ENCODE data around the gene AKT1. TPM values are rescaled to one million over a fixed set of nuclear protein-coding genes. Genes with fewer than 3 reads are reported as not detected.
A peak's percentile ranks its signal among the peaks of the same experiment; 100 is the strongest.

The AKT1 gene
- total and polyA plus RNA-seq, 2 of the 13 experiments (the other 11 are each of a cell fraction or from before 2014, with no cell fraction given): 96.2 to 116 TPM

DNA sequence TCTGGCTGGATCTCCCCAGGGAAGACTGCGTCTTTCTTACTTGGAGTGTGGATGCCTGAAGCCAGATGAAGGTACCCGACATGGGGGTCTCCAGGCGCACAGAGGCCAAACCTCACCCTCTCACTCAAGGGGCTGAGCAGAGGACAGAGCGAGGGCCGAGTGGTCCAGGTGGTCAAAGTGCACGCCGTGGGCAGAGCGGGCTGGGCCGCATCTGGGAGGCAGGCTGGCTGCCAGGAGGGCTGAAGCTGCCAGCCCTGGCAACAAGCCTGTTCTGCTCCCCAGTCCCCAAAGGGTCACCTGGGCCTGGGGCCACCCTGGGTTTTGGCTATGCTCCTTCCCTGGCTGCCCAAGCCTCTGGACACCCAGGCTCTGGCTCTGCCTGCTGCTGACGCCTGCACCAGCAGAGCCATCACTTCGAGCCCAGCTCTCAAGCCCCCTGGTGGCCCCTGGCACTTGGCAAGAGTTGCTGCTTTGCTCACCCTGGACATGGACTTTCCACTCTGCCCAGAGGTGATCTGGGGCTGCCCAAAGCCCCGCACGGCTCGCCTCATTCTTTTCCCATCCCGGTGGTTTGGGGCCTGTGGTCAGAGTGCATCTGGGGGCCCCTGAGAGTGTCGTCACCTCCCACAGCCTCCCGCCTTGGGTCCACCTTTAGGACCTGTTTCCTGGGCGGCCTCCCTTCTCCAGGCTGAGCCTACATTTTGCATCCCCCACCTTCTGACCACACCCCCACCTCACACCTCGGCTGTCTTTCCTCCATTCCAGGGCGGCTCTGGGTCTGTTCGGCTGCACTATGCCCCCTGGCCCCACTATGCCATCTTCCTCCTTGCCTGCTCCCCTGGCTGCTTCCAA lies 68.7 kb downstream of the AKT1 start (continued):
- TF ChIP-seq, protein P1, sequence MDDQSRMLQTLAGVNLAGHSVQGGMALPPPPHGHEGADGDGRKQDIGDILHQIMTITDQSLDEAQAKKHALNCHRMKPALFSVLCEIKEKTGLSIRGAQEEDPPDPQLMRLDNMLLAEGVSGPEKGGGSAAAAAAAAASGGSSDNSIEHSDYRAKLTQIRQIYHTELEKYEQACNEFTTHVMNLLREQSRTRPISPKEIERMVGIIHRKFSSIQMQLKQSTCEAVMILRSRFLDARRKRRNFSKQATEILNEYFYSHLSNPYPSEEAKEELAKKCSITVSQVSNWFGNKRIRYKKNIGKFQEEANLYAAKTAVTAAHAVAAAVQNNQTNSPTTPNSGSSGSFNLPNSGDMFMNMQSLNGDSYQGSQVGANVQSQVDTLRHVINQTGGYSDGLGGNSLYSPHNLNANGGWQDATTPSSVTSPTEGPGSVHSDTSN (CRISPR knock-in tag; IDR thresholded peaks at IDR 0.05; ENCODE audit: borderline replicate concordance): no peak
- 0 out of 2 replicates have a peak, but pooled peaks have one; percentile 32 for TF ChIP-seq HDAC2 (CRISPR knock-in tag; IDR thresholded peaks at IDR 0.05)
- TF ChIP-seq ZNF251 (CRISPR knock-in tag; IDR thresholded peaks at IDR 0.05): no peak
- no peak for TF ChIP-seq FOSL1 (CRISPR knock-in tag; IDR thresholded peaks at IDR 0.05; ENCODE audit: borderline replicate concordance)
- 0 out of 2 replicates have a peak, but pooled peaks have one; percentile 30 for TF ChIP-seq SOX5 (CRISPR knock-in tag; IDR thresholded peaks at IDR 0.05; ENCODE audit: borderline replicate concordance)
- TF ChIP-seq, protein P2, sequence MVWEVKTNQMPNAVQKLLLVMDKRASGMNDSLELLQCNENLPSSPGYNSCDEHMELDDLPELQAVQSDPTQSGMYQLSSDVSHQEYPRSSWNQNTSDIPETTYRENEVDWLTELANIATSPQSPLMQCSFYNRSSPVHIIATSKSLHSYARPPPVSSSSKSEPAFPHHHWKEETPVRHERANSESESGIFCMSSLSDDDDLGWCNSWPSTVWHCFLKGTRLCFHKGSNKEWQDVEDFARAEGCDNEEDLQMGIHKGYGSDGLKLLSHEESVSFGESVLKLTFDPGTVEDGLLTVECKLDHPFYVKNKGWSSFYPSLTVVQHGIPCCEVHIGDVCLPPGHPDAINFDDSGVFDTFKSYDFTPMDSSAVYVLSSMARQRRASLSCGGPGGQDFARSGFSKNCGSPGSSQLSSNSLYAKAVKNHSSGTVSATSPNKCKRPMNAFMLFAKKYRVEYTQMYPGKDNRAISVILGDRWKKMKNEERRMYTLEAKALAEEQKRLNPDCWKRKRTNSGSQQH (CRISPR knock-in tag; IDR thresholded peaks at IDR 0.05; ENCODE audit: low read depth): no peak
- TF ChIP-seq, protein P3, sequence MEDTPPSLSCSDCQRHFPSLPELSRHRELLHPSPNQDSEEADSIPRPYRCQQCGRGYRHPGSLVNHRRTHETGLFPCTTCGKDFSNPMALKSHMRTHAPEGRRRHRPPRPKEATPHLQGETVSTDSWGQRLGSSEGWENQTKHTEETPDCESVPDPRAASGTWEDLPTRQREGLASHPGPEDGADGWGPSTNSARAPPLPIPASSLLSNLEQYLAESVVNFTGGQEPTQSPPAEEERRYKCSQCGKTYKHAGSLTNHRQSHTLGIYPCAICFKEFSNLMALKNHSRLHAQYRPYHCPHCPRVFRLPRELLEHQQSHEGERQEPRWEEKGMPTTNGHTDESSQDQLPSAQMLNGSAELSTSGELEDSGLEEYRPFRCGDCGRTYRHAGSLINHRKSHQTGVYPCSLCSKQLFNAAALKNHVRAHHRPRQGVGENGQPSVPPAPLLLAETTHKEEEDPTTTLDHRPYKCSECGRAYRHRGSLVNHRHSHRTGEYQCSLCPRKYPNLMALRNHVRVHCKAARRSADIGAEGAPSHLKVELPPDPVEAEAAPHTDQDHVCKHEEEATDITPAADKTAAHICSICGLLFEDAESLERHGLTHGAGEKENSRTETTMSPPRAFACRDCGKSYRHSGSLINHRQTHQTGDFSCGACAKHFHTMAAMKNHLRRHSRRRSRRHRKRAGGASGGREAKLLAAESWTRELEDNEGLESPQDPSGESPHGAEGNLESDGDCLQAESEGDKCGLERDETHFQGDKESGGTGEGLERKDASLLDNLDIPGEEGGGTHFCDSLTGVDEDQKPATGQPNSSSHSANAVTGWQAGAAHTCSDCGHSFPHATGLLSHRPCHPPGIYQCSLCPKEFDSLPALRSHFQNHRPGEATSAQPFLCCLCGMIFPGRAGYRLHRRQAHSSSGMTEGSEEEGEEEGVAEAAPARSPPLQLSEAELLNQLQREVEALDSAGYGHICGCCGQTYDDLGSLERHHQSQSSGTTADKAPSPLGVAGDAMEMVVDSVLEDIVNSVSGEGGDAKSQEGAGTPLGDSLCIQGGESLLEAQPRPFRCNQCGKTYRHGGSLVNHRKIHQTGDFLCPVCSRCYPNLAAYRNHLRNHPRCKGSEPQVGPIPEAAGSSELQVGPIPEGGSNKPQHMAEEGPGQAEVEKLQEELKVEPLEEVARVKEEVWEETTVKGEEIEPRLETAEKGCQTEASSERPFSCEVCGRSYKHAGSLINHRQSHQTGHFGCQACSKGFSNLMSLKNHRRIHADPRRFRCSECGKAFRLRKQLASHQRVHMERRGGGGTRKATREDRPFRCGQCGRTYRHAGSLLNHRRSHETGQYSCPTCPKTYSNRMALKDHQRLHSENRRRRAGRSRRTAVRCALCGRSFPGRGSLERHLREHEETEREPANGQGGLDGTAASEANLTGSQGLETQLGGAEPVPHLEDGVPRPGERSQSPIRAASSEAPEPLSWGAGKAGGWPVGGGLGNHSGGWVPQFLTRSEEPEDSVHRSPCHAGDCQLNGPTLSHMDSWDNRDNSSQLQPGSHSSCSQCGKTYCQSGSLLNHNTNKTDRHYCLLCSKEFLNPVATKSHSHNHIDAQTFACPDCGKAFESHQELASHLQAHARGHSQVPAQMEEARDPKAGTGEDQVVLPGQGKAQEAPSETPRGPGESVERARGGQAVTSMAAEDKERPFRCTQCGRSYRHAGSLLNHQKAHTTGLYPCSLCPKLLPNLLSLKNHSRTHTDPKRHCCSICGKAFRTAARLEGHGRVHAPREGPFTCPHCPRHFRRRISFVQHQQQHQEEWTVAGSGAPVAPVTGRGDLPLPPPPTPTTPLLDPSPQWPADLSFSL (CRISPR knock-in tag; IDR thresholded peaks at IDR 0.05): no peak
- TF ChIP-seq, protein P4, sequence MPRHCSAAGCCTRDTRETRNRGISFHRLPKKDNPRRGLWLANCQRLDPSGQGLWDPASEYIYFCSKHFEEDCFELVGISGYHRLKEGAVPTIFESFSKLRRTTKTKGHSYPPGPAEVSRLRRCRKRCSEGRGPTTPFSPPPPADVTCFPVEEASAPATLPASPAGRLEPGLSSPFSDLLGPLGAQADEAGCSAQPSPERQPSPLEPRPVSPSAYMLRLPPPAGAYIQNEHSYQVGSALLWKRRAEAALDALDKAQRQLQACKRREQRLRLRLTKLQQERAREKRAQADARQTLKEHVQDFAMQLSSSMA (CRISPR knock-in tag; IDR thresholded peaks at IDR 0.05): no peak
- TF ChIP-seq ZNF761 (CRISPR knock-in tag; conservative IDR thresholded peaks at IDR 0.05): no peak
- TF ChIP-seq EP300 (IDR thresholded peaks at IDR 0.05; ENCODE audit: low read depth in 2 of 2, low read length in 2 of 2): peak in 1 of 2 experiments; percentile 53; a peak in 2 of 4 replicates
- no peak for TF ChIP-seq EP300 (CRISPR knock-in tag; IDR thresholded peaks at IDR 0.05; ENCODE audit: borderline replicate concordance)
- TF ChIP-seq MTF1 (CRISPR knock-in tag; IDR thresholded peaks at IDR 0.05): no peak
- TF ChIP-seq SNAPC5 (CRISPR knock-in tag; IDR thresholded peaks at IDR 0.05; ENCODE audit: borderline replicate concordance): no peak
- no peak for TF ChIP-seq ZNF34 (CRISPR knock-in tag; IDR thresholded peaks at IDR 0.05; ENCODE audit: borderline replicate concordance)
- TF ChIP-seq, protein P5, sequence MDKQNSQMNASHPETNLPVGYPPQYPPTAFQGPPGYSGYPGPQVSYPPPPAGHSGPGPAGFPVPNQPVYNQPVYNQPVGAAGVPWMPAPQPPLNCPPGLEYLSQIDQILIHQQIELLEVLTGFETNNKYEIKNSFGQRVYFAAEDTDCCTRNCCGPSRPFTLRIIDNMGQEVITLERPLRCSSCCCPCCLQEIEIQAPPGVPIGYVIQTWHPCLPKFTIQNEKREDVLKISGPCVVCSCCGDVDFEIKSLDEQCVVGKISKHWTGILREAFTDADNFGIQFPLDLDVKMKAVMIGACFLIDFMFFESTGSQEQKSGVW (CRISPR knock-in tag; IDR thresholded peaks at IDR 0.05; ENCODE audit: borderline replicate concordance): no peak
- TF ChIP-seq ZNF136 (CRISPR knock-in tag; IDR thresholded peaks at IDR 0.05; ENCODE audit: low read depth): no peak
- no peak for TF ChIP-seq ZNF589 (CRISPR knock-in tag; conservative IDR thresholded peaks at IDR 0.05)
- no peak for TF ChIP-seq ZNF282 (IDR thresholded peaks at IDR 0.05; ENCODE audit: partially characterized antibody)
